Suppressor macrophage treated with lipopolysaccharide for 1 hour (primary cell): ENCODE measurements around the gene HPN.
"Not testable (repeated sequence)": the region's sequence is repeated elsewhere in the genome, so short reads cannot be mapped to it uniquely, and the experiment has no call there.

Source experiments
- DNase-seq, 3 donors: peaks; one replicate each; pipeline ENCODE4 v3.0.0-alpha.2; 2020 to 2022

HPN gene

DNA sequence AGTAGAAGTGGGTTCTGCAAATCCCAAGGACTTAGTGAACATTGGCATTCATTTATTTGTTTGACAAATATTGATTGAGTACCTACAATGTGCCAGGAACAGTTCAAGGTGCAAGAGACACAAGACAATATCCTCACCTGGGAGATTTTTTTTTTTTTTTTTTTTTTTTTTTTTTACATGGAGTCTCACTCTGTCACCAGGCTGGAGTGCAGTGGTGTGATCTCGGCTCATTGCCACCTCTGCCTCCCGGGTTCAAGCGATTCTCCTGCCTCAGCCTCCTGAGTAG lies 13.0 kb upstream of the HPN start:
- not testable (repeated sequence) for DNase-seq

DNA sequence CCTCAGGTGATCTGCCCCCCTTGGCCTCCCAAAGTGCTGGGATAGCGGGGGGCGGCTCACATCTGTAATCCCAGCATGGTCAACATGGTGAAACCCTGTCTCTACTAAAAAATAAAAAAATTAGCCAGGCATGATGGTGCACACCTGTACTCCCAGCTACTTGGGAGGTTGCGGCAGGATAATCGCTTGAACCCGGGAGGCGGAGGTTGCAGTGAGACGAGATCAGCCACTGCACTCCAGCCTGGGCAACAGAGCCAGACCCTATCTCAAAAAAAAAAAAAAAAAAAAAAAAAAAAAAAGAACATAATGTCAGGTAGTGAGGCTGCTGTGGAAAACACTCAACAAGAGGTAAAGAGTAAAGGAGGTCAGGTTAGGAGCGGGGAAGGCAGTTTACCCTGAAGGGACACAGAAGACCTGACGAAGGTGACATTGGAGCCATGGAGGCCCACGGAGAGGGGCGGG lies 12.2 kb upstream of the HPN start:
- DNase-seq: not testable (repeated sequence)

DNA sequence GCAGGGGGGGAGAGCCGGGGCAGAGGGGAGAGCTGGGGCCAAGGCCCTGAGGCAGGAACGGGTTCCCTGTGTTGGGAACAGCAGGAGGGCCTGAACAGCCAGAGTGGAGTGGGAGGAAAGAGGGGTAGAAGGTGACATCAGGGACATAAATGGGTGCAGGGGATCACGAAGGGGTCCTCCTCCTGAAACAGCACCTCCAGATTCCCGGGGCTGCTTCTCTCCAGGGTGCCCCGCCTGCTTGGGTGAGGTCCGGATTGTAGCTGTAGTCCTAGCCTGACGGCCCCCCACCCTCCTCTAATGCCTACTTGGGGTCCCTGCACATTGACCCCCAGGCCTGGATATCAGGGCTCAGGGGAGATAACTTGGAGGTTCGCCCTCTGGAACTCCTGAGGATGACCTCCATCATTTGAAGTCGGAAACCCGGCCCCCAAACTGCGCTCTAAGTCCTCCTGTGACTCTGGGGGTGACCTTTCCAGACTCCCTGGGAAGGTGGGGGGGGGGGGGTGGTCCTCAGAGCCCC lies 11.7 kb upstream of the HPN start:
- DNase-seq: no peak

DNA sequence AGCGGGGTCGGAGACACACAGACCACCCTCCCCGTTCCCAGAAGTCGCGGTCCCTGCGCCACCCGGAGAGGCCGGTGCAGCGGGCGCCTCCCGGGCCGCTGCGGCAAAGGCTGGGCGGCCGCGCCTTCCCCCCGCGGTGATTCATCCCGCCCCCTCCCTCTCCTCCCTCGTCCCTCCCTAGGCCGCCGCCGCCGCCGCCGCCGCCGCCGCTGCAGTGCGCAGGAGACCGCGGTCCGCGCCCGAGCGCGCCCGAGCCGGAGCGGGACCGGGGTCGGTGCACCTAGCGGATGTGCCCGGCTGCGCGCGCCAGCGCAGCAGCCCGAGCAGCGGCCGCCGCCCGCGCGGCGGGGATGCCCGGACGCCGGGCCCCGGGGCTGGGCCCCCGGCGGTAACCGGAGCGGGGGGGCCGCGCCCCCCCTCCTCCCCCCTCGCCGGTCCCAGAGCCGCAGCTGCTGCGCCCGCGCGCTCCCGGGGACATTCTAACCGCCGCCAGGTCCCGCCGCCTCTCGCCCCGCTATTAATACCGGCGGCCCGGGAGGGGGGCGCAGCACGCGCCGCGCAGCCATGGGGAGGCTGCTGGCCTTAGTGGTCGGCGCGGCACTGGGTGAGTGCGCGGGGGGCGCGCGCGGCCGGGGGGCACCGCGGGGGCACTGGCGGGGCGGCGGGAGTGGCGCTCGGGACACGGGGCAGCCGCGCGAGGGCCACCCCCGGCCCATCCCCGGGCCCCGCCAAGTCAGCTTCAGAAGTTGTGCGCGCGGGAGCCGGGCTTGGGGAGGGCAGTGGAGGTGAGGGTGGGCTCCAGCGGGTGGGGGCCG lies 11.1 kb upstream of the HPN start, which contains the start of gene SCN1B:
Gene SCN1B (plus strand): TSS at position 214 of the 815 bp plus-strand sequence. CDS start 351 bp downstream, at position 565.
- peak; percentile 77 to 94 (median 86) for DNase-seq

DNA sequence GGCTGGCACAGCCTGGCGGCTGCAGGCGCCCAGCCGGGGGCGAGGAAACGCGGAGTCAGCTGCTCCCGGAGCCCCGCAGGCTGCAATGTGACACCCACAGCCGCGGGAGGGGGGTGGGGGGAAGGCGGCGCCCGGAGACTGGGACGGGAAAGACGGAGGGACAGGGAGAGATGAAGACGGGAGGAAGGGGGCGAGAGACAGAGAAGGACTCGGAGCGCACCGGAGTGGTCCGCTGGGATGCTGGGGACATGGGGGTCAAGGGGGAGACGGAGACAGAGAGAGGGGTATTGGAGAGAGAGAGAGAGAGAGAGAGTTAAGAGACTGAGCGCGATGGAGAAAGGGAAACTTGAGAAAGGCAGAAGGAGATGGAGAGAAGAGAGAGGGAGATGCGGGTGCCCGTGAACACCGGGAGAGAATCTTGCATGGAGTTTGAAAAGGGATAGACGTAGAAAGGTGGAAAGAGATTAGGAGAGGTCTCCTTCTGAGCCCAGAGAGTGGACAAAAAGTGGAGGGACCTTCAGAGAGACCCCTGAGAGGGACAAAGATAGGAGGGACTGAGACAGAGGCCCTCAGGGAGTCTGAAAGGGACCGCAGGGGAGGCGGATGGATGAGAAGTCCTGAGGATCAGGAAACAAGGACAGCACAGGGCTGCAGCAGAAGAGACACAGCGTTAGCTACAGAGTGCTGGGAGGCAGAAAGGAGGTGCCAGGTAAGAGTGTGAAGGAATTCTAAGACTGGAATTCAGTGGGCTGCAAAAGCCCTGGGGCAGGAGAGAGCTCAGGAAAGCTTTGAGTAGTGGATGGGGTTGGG lies 10.2 kb upstream of the HPN start:
- peak in 1 of 3 donors; percentile 70 for DNase-seq

DNA sequence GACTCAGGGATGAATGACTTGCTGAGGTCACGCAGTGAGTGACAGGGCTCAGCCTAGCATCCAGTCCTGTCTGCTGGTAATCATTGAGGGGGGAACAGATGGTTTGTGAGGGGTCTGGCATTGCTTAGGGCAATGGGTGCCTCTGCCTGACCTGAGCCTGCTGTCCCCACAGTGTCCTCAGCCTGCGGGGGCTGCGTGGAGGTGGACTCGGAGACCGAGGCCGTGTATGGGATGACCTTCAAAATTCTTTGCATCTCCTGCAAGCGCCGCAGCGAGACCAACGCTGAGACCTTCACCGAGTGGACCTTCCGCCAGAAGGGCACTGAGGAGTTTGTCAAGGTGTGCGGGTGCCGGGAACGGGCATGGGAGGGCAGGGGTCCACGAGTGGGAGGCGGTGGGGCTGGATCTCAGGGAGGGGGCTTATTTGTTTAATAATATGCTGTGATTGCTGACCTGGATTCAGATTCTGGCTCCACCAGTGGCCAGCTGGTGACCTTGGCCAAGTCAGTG lies 9.1 kb upstream of the HPN start:
- no peak for DNase-seq

DNA sequence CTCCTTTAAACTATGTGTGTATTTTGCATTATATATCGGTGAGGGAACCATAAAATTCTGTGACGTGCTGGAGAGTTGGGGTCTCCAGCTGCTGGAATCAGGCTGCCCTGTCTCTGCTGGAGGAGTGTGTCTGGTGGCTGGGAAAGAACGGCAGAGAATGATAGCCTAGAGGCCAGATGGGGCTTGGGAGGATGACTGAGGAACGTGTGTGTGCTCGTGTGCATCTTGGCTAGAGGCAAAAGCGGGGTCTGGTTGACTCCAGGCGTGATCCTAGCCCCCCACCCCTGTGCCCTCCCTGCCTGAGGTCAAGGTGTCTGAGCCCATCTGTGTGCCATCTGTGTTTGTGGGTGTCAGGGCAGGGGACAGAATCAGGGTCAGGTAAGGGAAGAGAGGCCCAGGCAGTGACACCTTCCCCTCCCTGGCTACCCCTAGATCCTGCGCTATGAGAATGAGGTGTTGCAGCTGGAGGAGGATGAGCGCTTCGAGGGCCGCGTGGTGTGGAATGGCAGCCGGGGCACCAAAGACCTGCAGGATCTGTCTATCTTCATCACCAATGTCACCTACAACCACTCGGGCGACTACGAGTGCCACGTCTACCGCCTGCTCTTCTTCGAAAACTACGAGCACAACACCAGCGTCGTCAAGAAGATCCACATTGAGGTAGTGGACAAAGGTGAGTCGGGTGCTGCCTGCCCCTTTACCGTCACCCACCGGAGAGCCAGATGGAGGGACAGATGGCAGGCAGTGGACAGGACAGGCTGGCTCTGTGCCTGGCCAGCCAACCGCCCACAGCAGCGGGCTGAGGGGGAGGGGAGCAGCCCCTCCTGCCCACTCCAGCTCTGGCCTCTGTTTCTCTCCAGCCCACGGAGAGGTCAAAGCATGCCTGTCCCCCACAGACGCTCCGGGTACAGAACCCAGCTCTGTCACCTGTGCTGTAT lies 8.2 kb upstream of the HPN start:
- DNase-seq: no peak

DNA sequence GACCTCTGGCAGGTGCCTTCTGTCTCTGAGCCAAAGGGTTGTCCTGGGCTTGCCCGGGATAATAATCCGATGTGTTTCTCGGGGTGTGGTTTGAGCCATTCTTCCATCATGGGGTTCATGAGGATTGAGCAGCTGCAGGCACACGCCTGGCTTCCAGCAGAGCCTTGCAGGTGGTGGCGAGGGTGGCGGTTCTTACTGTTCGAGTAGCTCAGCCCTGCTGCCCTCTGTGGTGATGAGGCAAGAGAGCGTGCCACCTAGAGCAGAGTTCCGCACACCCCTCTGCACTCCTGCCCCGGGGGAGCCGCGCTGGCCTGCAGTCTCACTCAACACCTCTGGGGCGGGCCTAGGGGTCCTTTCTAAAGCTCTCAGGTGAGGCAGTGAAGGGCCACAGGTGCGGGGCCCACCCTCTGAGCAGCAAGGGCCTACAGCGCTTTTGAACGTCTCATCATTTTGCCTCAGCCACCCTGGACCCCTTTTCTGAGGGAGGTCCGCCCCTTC lies 7.5 kb upstream of the HPN start:
- DNase-seq: no peak

DNA sequence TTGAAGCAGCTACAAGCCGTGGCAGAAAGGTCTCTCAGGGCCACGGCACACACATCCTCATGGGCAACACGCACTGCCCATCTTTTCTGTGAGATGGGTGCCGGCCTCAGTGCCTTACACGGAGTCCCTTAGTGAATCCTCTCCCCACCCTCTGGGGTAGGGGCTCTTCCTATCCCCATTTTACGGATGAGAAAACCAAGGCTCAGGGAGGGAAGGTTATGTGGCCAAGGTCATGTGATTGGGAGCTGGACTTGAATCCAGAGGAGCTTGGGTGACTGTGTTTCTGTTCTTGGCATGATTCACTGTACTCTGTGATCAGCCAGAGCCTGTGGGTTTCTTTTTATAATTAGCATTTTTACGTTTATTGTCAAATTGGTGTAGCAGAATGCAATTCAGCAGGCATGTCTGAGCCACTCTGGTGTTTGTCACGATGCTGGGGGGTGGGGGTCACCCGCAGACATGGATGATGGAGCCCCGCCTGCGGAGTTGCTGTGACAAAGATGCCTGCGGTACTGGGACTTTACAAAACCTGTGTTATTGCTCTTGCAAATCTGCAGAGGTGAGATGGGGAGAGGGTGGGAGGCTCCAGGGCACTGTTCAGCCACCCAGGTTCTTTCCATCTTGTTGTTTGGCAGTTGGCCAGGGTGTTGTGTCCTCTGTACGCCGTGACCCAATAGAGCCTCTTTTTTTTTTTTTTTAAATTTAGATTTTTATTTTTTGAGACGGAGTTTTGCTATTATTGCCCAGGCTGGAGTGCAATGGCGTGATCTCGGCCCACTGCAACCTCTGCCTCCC lies 6.7 kb upstream of the HPN start:
- no peak for DNase-seq

DNA sequence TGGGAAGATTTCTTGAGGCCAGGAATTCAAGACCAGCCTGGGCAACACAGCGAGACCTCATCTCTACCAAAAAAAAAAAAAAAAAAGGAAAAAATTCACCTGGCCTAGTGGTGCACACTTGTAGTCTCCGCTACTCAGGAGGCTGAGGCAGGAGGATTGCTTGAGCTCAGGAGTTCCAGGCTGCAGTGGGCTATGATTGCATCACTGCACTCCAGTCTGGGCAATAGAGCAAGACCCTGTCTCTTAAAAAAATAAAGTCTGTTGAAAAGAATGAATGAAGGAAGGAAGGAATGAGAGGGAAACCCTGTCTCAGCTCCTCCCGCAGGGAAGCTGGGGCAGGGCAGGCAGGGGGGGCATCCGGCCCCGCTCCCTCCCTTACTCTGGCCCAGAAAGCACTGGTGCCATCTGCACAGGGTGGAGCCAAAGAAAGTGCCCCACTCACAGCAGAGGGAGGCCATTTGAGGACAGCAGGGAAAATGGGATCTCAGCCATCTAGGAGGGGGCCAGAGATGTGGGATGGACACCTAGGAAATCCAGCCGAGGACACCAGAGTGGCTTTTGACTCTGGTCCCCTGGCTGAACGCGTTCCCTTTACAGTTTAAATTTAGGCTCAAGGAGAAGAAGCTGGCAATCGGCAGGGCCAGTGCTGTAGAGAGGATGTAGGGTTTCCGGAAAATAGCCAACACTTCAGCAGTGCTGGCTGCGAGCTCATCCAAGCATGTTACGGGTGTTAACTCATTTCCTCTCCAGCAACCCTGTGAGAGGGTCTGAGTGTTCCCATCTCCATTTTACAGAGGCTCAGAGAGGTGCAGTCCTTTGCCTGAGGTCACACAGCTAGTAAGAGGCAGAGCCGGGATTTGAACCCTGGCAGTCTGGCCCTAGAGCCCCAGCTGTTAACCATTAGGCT lies 3.6 kb upstream of the HPN start:
- peak in 1 of 3 donors; percentile 34 for DNase-seq

DNA sequence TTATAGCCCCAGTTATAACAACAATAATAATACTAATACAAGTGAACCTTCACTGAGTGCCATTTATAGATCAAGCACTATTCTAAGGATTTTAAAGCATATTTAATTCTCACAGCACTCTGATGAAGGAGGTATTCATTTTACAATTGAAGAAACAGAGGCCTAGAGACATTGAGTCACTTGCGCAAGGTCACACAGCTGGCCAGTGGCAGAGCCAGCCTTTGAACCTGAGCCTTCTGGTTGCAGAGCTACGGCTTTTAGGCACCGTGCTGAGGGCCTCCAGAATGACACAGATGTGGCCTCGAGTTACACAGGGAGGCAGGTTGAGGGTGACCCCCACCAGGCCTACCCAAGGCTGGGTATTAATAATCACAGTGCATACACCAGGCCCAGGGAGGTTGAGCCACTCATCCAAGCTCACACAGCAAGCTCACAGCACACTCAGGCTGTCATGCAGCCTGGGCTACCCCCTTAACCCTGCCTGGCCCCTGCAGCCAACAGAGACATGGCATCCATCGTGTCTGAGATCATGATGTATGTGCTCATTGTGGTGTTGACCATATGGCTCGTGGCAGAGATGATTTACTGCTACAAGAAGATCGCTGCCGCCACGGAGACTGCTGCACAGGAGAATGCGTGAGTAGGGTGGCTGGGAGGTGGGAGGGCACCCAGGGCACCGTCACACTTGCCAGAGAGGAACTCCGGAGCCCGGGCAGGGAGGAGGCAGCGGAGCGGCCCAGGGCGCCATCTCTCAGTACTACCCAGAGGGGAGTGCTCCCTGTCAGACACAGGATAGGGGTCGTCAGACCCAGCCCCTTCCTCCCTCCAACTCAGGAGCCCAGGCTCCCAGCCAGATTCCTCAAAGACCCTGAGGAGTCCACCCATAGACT lies 2.7 kb upstream of the HPN start:
- DNase-seq: peak; percentile 61 to 77 (median 70)

DNA sequence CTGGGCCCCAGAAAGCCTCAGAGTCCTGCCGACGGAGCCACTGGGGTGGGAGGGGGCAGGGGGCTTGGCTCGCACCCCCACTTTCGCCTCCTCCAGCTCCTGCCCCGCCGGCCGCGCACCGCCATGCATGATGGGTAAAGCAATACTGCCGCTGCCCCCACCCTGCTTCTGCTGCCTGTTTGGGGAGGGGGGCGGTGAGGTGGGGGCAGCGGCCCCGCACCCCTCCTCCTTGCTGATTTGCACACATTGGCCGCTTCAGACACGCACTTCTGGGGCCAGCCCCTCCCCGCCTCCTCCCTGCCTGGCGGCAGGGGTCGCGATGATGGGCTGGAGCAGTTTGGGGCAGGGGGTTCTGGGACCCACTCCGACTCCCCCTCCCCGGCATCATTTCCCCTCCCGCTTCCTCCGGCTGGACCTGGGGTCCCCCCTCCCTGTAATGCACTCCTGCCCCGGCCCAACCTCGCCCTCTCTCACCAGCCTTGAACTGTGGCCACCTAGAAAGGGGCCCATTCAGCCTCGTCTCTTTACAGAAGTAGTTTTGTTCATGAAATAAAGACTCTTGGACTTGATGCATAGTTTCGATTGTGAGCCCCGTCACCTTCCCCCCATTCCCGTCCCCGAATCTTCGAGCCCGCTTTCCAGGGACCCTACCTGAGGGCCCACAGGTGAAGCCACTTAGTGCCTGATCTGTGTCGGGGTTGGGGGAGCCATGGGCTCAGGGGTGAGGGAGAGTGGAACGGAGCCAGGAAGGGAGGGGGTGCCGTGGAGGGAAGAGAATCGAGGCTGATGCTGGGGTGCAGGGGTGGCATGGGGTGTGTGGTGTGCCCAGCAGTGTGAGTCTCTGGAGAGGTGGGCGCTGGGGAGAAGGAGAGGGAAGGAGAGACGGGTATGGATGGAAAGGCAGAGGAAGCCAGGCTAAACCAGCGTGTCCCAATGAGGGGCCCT lies 1.4 kb upstream of the HPN start:
- DNase-seq: no peak

DNA sequence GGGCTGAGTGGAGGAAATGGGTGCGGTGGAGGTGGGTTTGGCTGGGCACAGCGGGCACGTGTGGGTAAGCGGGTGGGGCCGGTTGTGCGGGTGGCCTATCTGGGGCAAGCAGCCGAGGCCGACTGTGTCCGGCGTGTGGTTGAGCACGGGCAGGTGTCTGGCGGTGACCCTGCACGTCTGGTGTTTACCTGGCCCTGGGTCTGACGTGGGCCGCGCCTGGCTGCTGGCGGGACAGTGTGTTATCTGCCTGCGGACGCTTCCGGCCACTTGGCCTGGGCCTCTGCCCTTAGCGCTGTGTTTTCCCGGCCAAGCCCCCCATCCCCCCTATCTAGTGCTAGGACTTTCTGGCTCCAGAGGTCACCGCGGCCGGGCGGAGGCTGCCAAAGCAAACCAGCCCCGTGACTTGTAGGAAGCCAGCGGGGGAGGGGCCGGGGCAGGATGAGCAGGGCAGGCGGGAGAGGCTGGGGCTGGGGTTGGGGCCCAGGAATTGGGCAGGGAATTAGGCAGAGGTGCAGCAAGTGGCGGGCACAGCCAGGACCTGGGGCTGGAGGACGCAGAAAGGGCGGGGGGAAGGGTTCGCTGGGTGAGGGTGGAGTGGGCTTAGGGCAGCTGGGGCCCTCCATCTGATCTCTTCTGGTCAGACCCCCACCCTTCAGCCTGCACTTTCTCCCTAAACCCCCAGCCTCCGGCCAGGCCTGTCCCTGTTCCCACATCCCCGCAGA lies 534 bp upstream of the HPN start:
- peak; percentile 56 to 82 (median 59) for DNase-seq

DNA sequence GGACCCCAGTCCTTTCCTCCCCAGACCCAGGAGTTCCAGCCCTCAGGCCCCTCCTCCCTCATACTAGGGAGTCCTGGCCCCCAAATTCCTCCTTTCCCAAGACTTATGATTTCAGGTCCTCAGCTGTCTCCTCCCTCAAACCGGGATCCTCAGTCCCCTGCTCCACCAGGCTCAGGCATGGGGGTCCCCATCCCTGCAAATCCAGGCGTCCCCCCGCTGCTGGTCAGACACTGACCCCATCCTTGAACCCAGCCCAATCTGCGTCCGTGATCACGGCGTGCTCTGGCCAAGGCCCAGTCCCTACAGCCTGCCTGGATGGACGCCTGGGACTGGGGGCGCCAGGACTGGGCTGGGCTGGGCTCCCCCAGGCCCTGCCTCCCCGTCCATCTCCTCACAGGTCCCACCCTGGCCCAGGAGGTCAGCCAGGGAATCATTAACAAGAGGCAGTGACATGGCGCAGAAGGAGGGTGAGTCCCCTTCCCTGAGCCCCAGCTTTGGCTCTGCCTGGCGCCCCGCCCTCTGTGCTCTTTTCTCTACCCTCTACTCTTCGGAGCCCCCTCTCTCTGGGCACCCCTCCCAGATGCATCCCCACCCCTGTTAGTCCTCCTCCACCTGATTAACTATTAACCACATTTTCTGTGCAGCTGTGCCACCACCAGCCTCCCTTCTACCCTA lies 672 bp downstream of the HPN start:
- no peak for DNase-seq

DNA sequence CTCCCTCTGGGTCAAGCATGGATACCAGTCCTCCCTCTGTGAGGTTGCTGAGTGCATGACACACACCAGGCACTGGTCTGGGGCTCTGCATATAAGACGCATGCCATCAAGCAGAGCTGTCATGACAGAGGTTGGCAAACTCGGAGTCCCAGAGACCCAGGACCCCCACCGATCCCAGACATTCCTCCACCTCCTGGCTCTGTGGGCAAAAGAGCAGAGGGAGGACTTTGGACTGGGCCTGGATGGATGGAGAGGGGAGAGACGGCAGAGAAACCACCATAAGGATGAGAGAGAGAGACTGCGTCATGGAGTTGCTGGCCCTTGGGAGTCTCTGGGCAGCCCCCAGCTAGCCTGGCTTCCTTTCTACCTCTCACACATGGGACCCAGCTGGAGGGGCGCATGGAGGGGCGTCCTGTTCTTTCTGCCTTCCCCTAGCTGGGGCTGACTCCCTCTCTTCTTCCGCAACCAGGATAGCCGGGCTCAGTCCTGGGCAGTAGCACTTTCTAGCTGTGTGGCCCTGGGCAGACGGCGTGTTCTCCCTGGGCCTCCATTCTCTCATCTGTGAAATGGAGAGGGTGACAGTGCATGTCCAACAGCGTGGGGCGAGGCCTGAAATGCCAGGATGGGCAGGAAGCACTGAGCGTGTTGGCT lies 1.6 kb downstream of the HPN start:
- DNase-seq: peak in 1 of 3 donors; percentile 0

DNA sequence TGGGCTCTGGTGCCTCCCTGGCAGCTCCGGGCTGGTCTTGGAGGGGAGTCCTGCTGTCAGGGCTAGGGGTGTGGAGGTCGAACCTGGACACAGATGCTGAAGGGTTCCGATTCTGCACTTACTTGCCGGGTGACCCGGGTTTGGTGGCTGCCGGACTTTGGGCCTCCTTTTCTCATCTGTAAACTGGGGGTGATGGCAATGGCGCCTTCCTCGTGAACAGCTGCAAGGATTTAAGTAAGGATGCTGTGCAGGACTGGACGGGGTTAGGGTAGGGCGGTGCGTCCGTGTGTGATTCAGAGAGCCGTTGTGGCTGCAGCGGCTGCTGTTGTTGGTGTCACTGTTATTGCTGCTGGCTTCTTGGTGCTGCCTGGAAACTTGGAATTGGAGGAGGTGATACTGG lies 2.4 kb downstream of the HPN start:
- DNase-seq: peak in 1 of 3 donors; percentile 2
